ENCODE results near the gene ZNF644. TPM values are rescaled to one million over a fixed set of nuclear protein-coding genes. Genes with fewer than 3 reads are reported as not detected.

ZNF644 gene
- total RNA-seq, 2 donors from 2014 or later = 36.3 to 54.3 TPM

DNA sequence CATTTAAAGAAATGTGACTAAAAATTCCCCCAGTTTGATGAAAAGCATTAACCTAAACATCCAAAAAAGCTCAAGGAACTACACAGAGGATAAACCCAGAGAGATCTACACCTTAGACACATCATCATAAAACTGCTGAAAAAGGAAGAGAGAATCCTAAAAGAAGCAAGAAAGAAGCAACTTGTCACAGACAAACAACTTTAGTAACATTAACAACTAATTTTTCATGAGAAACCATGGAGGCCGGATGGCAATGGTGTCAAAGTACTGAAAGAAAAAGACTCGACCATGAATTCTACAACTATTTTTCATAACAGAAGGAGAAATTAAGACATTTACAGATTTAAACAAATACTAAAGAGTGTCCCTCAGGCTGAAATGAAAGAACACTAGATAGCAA, 17.7 kb downstream of the ZNF644 start:
- no peaks in the 10 kb centered on the region for H3K27me3 ChIP-seq (replicated peaks; ENCODE audit: insufficient read depth)
- no peak for DNase-seq (ENCODE audit: low spot score)
- no peaks in the 10 kb centered on the region for H3K36me3 ChIP-seq
- no peaks in the 10 kb centered on the region for H3K9me3 ChIP-seq
- no peak for TF ChIP-seq CTCF (IDR thresholded peaks at IDR 0.05)
- TF ChIP-seq POLR2AphosphoS5 (IDR thresholded peaks at IDR 0.05) = no peak
- no peak for TF ChIP-seq POLR2A (IDR thresholded peaks at IDR 0.05)
- H3K4me3 ChIP-seq = no peak overlapping the region
- no peak overlapping the region for H3K27ac ChIP-seq
- intact Hi-C loops (cut with DNase I) = no loop called here
- WGBS = 97% methylated on average over 2 of the region's 2 CpGs
- H3K4me1 ChIP-seq (replicated peaks) = no peaks in the 10 kb centered on the region

- Histone ChIP-seq H3K27me3 (replicated peaks; ENCODE audit: insufficient read depth) (no peaks in the 10 kb centered on the region), H3K4me1 (replicated peaks) (no peaks in the 10 kb centered on the region), H3K4me3 (no peak overlapping the region), H3K36me3 (no peaks in the 10 kb centered on the region), H3K9me3 (no peaks in the 10 kb centered on the region), H3K27ac (no peak overlapping the region)
- no peak for TF ChIP-seq POLR2AphosphoS5 (IDR thresholded peaks at IDR 0.05)
- no peak for TF ChIP-seq CTCF (IDR thresholded peaks at IDR 0.05)
- no peak for DNase-seq (ENCODE audit: low spot score)
- intact Hi-C loops (cut with DNase I) = no loop called here
- 100% methylated on average over 2 of the region's 2 CpGs for WGBS
Observed at GRCh38 chr1:90996742-90997413, 25.0 kb downstream of the ZNF644 start.

DNA sequence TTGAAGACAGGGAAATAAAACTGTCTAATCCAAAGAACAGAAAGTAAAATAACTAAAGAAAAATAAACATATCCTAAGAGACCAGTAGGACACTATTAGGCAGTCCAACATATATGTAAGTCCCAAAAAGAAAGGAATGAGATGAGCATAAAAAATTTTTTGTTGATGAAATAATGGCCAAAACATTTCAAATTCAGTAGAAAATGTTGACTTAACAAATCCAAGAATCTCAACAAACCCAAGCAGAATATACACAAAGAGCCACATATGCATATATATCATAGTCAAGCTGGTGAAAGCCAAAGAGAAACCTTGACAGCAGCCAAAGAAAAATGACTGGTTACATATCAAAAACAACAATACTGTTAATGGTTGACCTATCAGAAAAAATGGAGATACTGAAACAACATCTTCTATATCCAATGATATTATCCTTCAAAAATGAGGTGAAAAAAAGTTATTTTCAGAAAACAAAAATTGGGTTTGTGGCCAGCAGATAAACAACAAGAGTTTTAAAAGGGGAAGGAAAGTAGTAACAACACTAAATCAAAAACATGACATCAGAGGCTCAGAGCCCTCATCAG, 26.4 kb downstream of the ZNF644 start:
- intact Hi-C loops (cut with DNase I) = no loop called here
- Histone ChIP-seq H3K27me3 (replicated peaks; ENCODE audit: insufficient read depth) (no peaks in the 10 kb centered on the region), H3K27ac (no peak overlapping the region), H3K4me1 (replicated peaks) (no peaks in the 10 kb centered on the region), H3K9me3 (no peaks in the 10 kb centered on the region), H3K4me3 (no peak overlapping the region), H3K36me3 (no peaks in the 10 kb centered on the region)
- no peak for DNase-seq (ENCODE audit: low spot score)
- TF ChIP-seq POLR2AphosphoS5 (IDR thresholded peaks at IDR 0.05) = no peak

- Histone ChIP-seq H3K36me3 (no peaks in the 10 kb centered on the region), H3K4me3 (no peak overlapping the region), H3K4me1 (replicated peaks) (no peaks in the 10 kb centered on the region), H3K27me3 (replicated peaks; ENCODE audit: insufficient read depth) (no peaks in the 10 kb centered on the region), H3K9me3 (no peaks in the 10 kb centered on the region), H3K27ac (no peak overlapping the region)
- TF ChIP-seq POLR2AphosphoS5 (IDR thresholded peaks at IDR 0.05) = no peak
- no peak for TF ChIP-seq CTCF (IDR thresholded peaks at IDR 0.05)
- TF ChIP-seq POLR2A (IDR thresholded peaks at IDR 0.05) = no peak
- intact Hi-C loops (cut with DNase I) = no loop called here
- 85% methylated on average over 1 of the region's 1 CpG for WGBS
- no peak for DNase-seq (ENCODE audit: low spot score)
Observed at GRCh38 chr1:90994461-90994860, 27.4 kb downstream of the ZNF644 start.

DNA sequence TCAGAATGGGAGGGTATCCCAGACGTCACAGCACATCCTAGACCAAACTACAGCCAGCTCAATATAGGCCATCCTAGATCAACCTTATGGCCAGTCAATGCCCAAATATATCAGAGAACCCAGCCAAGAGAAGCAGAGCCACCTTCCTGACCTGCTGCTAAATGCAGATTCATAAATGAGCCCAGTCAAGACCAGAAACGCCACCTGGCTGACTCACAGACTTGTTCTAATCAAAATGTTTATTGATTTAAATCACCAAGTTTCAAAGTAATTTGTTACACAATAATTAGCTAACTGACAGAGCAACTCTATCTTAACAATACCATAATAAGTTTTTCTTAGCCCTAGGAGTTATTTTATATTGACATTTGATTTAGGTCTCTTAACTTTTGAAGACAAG, 28.6 kb downstream of the ZNF644 start:
- H3K4me1 ChIP-seq (replicated peaks) = no peaks in the 10 kb centered on the region
- no peaks in the 10 kb centered on the region for H3K27me3 ChIP-seq (replicated peaks; ENCODE audit: insufficient read depth)
- no peaks in the 10 kb centered on the region for H3K9me3 ChIP-seq
- no peak for DNase-seq (ENCODE audit: low spot score)
- H3K36me3 ChIP-seq = no peaks in the 10 kb centered on the region
- H3K27ac ChIP-seq = no peak overlapping the region
- 66% methylated on average over 2 of the region's 2 CpGs for WGBS
- H3K4me3 ChIP-seq = no peak overlapping the region
- TF ChIP-seq POLR2AphosphoS5 (IDR thresholded peaks at IDR 0.05) = no peak
- TF ChIP-seq CTCF (IDR thresholded peaks at IDR 0.05) = no peak
- no peak for TF ChIP-seq POLR2A (IDR thresholded peaks at IDR 0.05)
- intact Hi-C loops (cut with DNase I) = no loop called here

Data from prostate gland (tissue), 2 donors.